KMS-11 (cell line): ENCODE measurements around the gene PRKCZ.

ENCODE experiments used
- H2AFZ ChIP-seq: fragments of 200-600 bp; sonication (generic); 2 replicates; pipeline ENCODE4 v1.6.1; 2016; ENCODE audit warnings: antibody characterized with exemption, mixed run types, low read depth
- H3K27ac ChIP-seq: fragments of 200-600 bp; sonication (generic); 2 replicates; pipeline ENCODE4 v1.6.1; 2016; ENCODE audit warnings: mild to moderate bottlenecking, mixed run types
- H3K27me3 ChIP-seq: fragments of 200-600 bp; sonication (generic); 2 replicates; pipeline ENCODE4 v1.6.1; 2017; ENCODE audit warnings: mild to moderate bottlenecking, low read depth, mixed run types, moderate library complexity; ENCODE audit not compliant: insufficient read depth
- H3K36me3 ChIP-seq: fragments of 200-600 bp; sonication (generic); 2 replicates; pipeline ENCODE4 v1.6.1; 2017; ENCODE audit warnings: mild to moderate bottlenecking, mixed run types; ENCODE audit not compliant: insufficient read depth
- H3K4me1 ChIP-seq: fragments of 200-600 bp; sonication (generic); 2 replicates; pipeline ENCODE4 v1.6.1; 2016; ENCODE audit warnings: mild to moderate bottlenecking, low read depth, mixed run types; ENCODE audit not compliant: poor library complexity, severe bottlenecking
- H3K4me2 ChIP-seq: fragments of 200-600 bp; sonication (generic); 2 replicates; pipeline ENCODE4 v1.7.0; 2016; ENCODE audit warnings: mild to moderate bottlenecking, mixed run types
- H3K4me3 ChIP-seq: fragments of 200-600 bp; sonication (generic); IDR thresholded peaks from 2 replicates; pipeline ENCODE4 v1.6.1; 2017; ENCODE audit warnings: low read depth, low read length, mixed read lengths; ENCODE audit not compliant: insufficient read depth
- H3K79me2 ChIP-seq: fragments of 200-600 bp; sonication (generic); 2 replicates; pipeline ENCODE4 v1.6.1; 2016; ENCODE audit warnings: low read depth, mixed run types; ENCODE audit not compliant: insufficient read depth
- H3K9ac ChIP-seq: fragments of 200-600 bp; sonication (generic); 2 replicates; pipeline ENCODE4 v1.6.1; 2016; ENCODE audit warnings: mild to moderate bottlenecking, mixed run types
- H4K20me1 ChIP-seq: fragments of 200-600 bp; sonication (generic); 2 replicates; pipeline ENCODE4 v1.6.1; 2016; ENCODE audit warnings: mild to moderate bottlenecking, mixed run types; ENCODE audit not compliant: insufficient read depth
- CTCF ChIP-seq: fragments of 200-600 bp; sonication (generic); conservative IDR thresholded peaks from 2 replicates; pipeline ENCODE4 v1.6.1; 2017; ENCODE audit warnings: low read depth, mild to moderate bottlenecking, antibody characterized with exemption, low read length, moderate library complexity, mixed read lengths

PRKCZ gene

GRCh38 chr1:2125350-2126211, 75.4 kb downstream of the PRKCZ start:
- no peak overlapping the region for H2AFZ ChIP-seq
- H3K9ac ChIP-seq, result no peak overlapping the region
- no peaks in the 10 kb centered on the region for H3K36me3 ChIP-seq
- H3K27ac ChIP-seq, result no peak overlapping the region
- H3K4me3 ChIP-seq, result no peak overlapping the region
- no peaks in the 10 kb centered on the region for H3K79me2 ChIP-seq
- no peaks in the 10 kb centered on the region for H4K20me1 ChIP-seq
- no peaks in the 10 kb centered on the region for H3K4me1 ChIP-seq
- peaks cover 24% of the 10 kb centered on the region for H3K27me3 ChIP-seq
- no peak overlapping the region for H3K4me2 ChIP-seq
- TF ChIP-seq CTCF, result no peak

GRCh38 chr1:2126331-2127186, 76.3 kb downstream of the PRKCZ start:
- TF ChIP-seq CTCF, result no peak
- no peak overlapping the region for H3K4me3 ChIP-seq
- peaks cover 34% of the 10 kb centered on the region for H3K27me3 ChIP-seq

GRCh38 chr1:2127187-2128145, 77.3 kb downstream of the PRKCZ start:
- TF ChIP-seq CTCF, result no peak
- no peaks in the 10 kb centered on the region for H3K4me1 ChIP-seq

More at GRCh38 chr1:2126331-2127186, 76.3 kb downstream of the PRKCZ start:
- no peaks in the 10 kb centered on the region for H3K79me2 ChIP-seq
- no peak overlapping the region for H3K9ac ChIP-seq
- H2AFZ ChIP-seq, result no peak overlapping the region
- no peak overlapping the region for H3K27ac ChIP-seq
- H3K4me2 ChIP-seq, result no peak overlapping the region
- no peaks in the 10 kb centered on the region for H4K20me1 ChIP-seq
- H3K36me3 ChIP-seq, result no peaks in the 10 kb centered on the region
- no peaks in the 10 kb centered on the region for H3K4me1 ChIP-seq

More at GRCh38 chr1:2127187-2128145, 77.3 kb downstream of the PRKCZ start:
- no peak overlapping the region for H2AFZ ChIP-seq
- no peaks in the 10 kb centered on the region for H4K20me1 ChIP-seq
- no peaks in the 10 kb centered on the region for H3K36me3 ChIP-seq
- no peaks in the 10 kb centered on the region for H3K79me2 ChIP-seq
- H3K9ac ChIP-seq, result no peak overlapping the region
- peaks cover 39% of the 10 kb centered on the region for H3K27me3 ChIP-seq
- no peak overlapping the region for H3K4me3 ChIP-seq
- no peak overlapping the region for H3K4me2 ChIP-seq
- no peak overlapping the region for H3K27ac ChIP-seq
